IMR-90 (cell line): Measurements from ENCODE around the gene OVOL3. TPM values are rescaled to one million over a fixed set of nuclear protein-coding genes. Genes with fewer than 3 reads are reported as not detected.
A peak's percentile ranks its signal among the peaks of the same experiment; 100 is the strongest.

Experiments used
- ATAC-seq: fragments of 200-7000 bp; cut with Tn5 transposase; 2 replicates; pipeline ENCODE4 v1.9.1; 2020; ENCODE audit warnings: low read depth, mild to moderate bottlenecking, moderate library complexity
- BruUV-seq: library from RNA; stranded (reverse); fragments of 400-500 nt; replicated peaks from 2 replicates; lab custom pipeline; 2021; lab: Mats Ljungman, UMichigan
- CTCF ChIA-PET: fragments of 300-600 bp; formaldehyde crosslinking; extraction: SDS; loops from one replicate; lab custom pipeline; 2021; ENCODE audit warnings: antibody characterized with exemption; lab: Yijun Ruan, JAX
- POLR2A ChIA-PET: fragments of 300-600 bp; sonication (Branson Sonifier 250); formaldehyde crosslinking; loops from one replicate; lab custom pipeline; 2022; ENCODE audit warnings: antibody characterized with exemption; ENCODE audit not compliant: unreplicated experiment; lab: Charles Lee
- DNase-seq: peaks from one replicate; pipeline ENCODE4 v3.0.0; 2013
- H2AFZ ChIP-seq: replicated peaks from 2 replicates; pipeline ENCODE3; 2013; ENCODE audit warnings: low read length, mild to moderate bottlenecking; ENCODE audit not compliant: poor library complexity
- H2AK5ac ChIP-seq: 2 replicates; pipeline ENCODE4 v1.6.1; 2013; ENCODE audit warnings: low read depth, low read length, inconsistent platforms
- H2AK9ac ChIP-seq: replicated peaks from 2 replicates; pipeline ENCODE3; 2013; ENCODE audit warnings: mild to moderate bottlenecking, low read depth, low read length, moderate library complexity; ENCODE audit not compliant: poor library complexity
- H2BK120ac ChIP-seq: 2 replicates; pipeline ENCODE4 v1.6.1; 2013; ENCODE audit warnings: low read depth, low read length, inconsistent platforms
- H2BK15ac ChIP-seq: 3 replicates; pipeline ENCODE4 v1.6.1; 2013; ENCODE audit warnings: low read depth, low read length, inconsistent platforms
- H2BK20ac ChIP-seq: 2 replicates; pipeline ENCODE4 v1.6.1; 2013; ENCODE audit warnings: low read depth, mild to moderate bottlenecking, inconsistent platforms, low read length, moderate library complexity
- H2BK5ac ChIP-seq: 2 replicates; pipeline ENCODE4 v1.6.1; 2013; ENCODE audit warnings: mild to moderate bottlenecking, low read depth, low read length, inconsistent platforms; ENCODE audit not compliant: poor library complexity, severe bottlenecking
- H3K14ac ChIP-seq: replicated peaks from 2 replicates; pipeline ENCODE4 v1.6.1; 2013; ENCODE audit warnings: low read depth, low read length, inconsistent platforms
- H3K18ac ChIP-seq: 2 replicates; pipeline ENCODE4 v1.6.1; 2013; ENCODE audit warnings: low read depth, low read length, control low read depth
- H3K23ac ChIP-seq: 2 replicates; pipeline ENCODE4 v1.6.1; 2013; ENCODE audit warnings: low read depth, low read length, inconsistent platforms
- H3K27ac ChIP-seq: 2 replicates; pipeline ENCODE4 v1.5.1; 2013; ENCODE audit warnings: mild to moderate bottlenecking, control low read depth, low read length; ENCODE audit not compliant: insufficient read depth
- H3K27me3 ChIP-seq: 2 replicates; pipeline ENCODE4 v1.6.1; 2013; ENCODE audit warnings: low read length; ENCODE audit not compliant: control insufficient read depth, insufficient read depth
- H3K36me3 ChIP-seq: 2 replicates; pipeline ENCODE4 v1.6.1; 2013; ENCODE audit warnings: low read length, mixed read lengths; ENCODE audit not compliant: control insufficient read depth, insufficient read depth
- H3K4ac ChIP-seq: 2 replicates; pipeline ENCODE4 v1.6.1; 2013; ENCODE audit warnings: low read depth, low read length, inconsistent platforms
- H3K4me1 ChIP-seq: 2 replicates; pipeline ENCODE4 v1.6.1; 2013; ENCODE audit warnings: low read length, mixed read lengths; ENCODE audit not compliant: control insufficient read depth, insufficient read depth
- H3K4me2 ChIP-seq: 2 replicates; pipeline ENCODE4 v1.6.1; 2013; ENCODE audit warnings: low read depth, mild to moderate bottlenecking, control low read depth, low read length, moderate library complexity
- H3K4me3 ChIP-seq: 2 replicates; pipeline ENCODE4 v1.5.1; 2013; ENCODE audit warnings: low read depth, mild to moderate bottlenecking, control low read depth, low read length, moderate library complexity; ENCODE audit not compliant: insufficient read depth
- H3K56ac ChIP-seq: 2 replicates; pipeline ENCODE4 v1.6.1; 2013; ENCODE audit warnings: low read length, inconsistent platforms; ENCODE audit not compliant: insufficient read depth; ENCODE audit errors: extremely low read depth
- H3K79me1 ChIP-seq, 2 experiments: 2 replicates each; pipeline ENCODE4 v1.6.1; 2013; ENCODE audit warnings: low read length in 2 of 2, inconsistent platforms in 1 of 2, low read depth in 1 of 2
- H3K9ac ChIP-seq: 2 replicates; pipeline ENCODE4 v1.6.1; 2013; ENCODE audit warnings: low read depth, low read length, control low read depth
- H3K9me1 ChIP-seq: 2 replicates; pipeline ENCODE4 v1.6.1; 2013; ENCODE audit warnings: low read length, inconsistent platforms; ENCODE audit not compliant: insufficient read depth
- H3K9me3 ChIP-seq: 2 replicates; pipeline ENCODE4 v1.6.1; 2013; ENCODE audit warnings: low read length; ENCODE audit not compliant: control insufficient read depth, insufficient read depth
- H4K20me1 ChIP-seq: 2 replicates; pipeline ENCODE4 v1.6.1; 2013; ENCODE audit warnings: low read length, inconsistent platforms; ENCODE audit not compliant: insufficient read depth
- H4K5ac ChIP-seq: 2 replicates; pipeline ENCODE4 v1.6.1; 2013; ENCODE audit warnings: mild to moderate bottlenecking, low read depth, low read length, control low read depth
- H4K8ac ChIP-seq, 2 experiments: 2 replicates each; pipeline ENCODE4 v1.6.1; 2013; ENCODE audit warnings: low read depth in 2 of 2, low read length in 2 of 2, control low read depth in 1 of 2, inconsistent platforms in 1 of 2
- H4K91ac ChIP-seq: 2 replicates; pipeline ENCODE4 v1.6.1; 2013; ENCODE audit warnings: low read depth, low read length, inconsistent platforms; ENCODE audit not compliant: insufficient read depth
- BHLHE40 ChIP-seq: fragments of 150-350 bp; IDR thresholded peaks from 2 replicates; pipeline ENCODE4 v1.6.1; 2016; ENCODE audit warnings: mild to moderate bottlenecking, low read depth, low read length
- CEBPB ChIP-seq: IDR thresholded peaks from 2 replicates; pipeline ENCODE4 v1.6.1; 2012; ENCODE audit warnings: low read depth, low read length, improper control_type of control experiment
- CHD1 ChIP-seq: IDR thresholded peaks from 2 replicates; pipeline ENCODE4 v1.6.1; 2012; ENCODE audit warnings: low read depth, low read length, improper control_type of control experiment
- FOS ChIP-seq: fragments of 150-350 bp; IDR thresholded peaks from 2 replicates; pipeline ENCODE4 v1.6.1; 2016; ENCODE audit warnings: low read depth, low read length
- MAFK ChIP-seq: IDR thresholded peaks from 2 replicates; pipeline ENCODE4 v1.6.1; 2012; ENCODE audit warnings: low read depth, low read length, improper control_type of control experiment
- MAZ ChIP-seq: IDR thresholded peaks from 2 replicates; pipeline ENCODE4 v1.6.1; 2012; ENCODE audit warnings: low read depth, mild to moderate bottlenecking, low read length, improper control_type of control experiment, moderate library complexity, borderline replicate concordance
- MXI1 ChIP-seq: IDR thresholded peaks from 2 replicates; pipeline ENCODE4 v1.6.1; 2012; ENCODE audit warnings: low read depth, mild to moderate bottlenecking, low read length, moderate library complexity, borderline replicate concordance
- NFE2L2 ChIP-seq: fragments of 150-350 bp; IDR thresholded peaks from 2 replicates; pipeline ENCODE4 v1.6.1; 2016; ENCODE audit warnings: low read depth, mild to moderate bottlenecking, low read length
- POLR2A ChIP-seq: IDR thresholded peaks from 2 replicates; pipeline ENCODE4 v1.6.1; 2012; ENCODE audit warnings: mild to moderate bottlenecking, low read depth, low read length
- RAD21 ChIP-seq: IDR thresholded peaks from 2 replicates; pipeline ENCODE4 v1.6.1; 2012; ENCODE audit warnings: low read length, improper control_type of control experiment
- RCOR1 ChIP-seq: IDR thresholded peaks from 2 replicates; pipeline ENCODE4 v1.6.1; 2012; ENCODE audit warnings: mild to moderate bottlenecking, low read length, improper control_type of control experiment; ENCODE audit not compliant: insufficient replicate concordance
- RFX5 ChIP-seq: IDR thresholded peaks from 2 replicates; pipeline ENCODE4 v1.8.0; 2012; ENCODE audit warnings: low read depth, mild to moderate bottlenecking, low read length, moderate library complexity
- SMC3 ChIP-seq: fragments of 150-350 bp; IDR thresholded peaks from 2 replicates; pipeline ENCODE4 v1.6.1; 2016; ENCODE audit warnings: low read depth, mild to moderate bottlenecking, antibody characterized with exemption, low read length, moderate library complexity
- WGBS, 2 experiments: methylation state at CpG; one replicate each; pipeline versions ENCODE4 v1.1.5 to v1.1.7; 2013; ENCODE audit warnings: missing lambda C conversion rate in 2 of 2; ENCODE audit not compliant: insufficient read length in 1 of 2; ENCODE audit errors: extremely low coverage in 2 of 2; 5-methylcytosine and 5-hydroxymethylcytosine counted together
- dilution Hi-C: fragments of 300-500 bp; cut with HindIII; formaldehyde crosslinking; loops from one replicate; pipeline ENCODE4 v1.14.3; 2018; ENCODE audit warnings: low sequenced_read_pairs; ENCODE audit not compliant: unreplicated experiment
- in situ Hi-C: fragments of 300-500 bp; cut with MboI; formaldehyde crosslinking; loops from 3 replicates; pipeline ENCODE4 v1.14.3; 2019; ENCODE audit warnings: low sequenced_read_pairs, inconsistent platforms, mixed read lengths
- intact Hi-C: fragments of 100-400 bp; cut with micrococcal nuclease; formaldehyde crosslinking; loops from 2 replicates; pipeline ENCODE4 v1.10.0; 2022
- polyA plus RNA-seq, 3 experiments: library from polyadenylated mRNA; depleted of rRNA; stranded (reverse); fragments of >200 nt; gene quantifications; 2 replicates each; pipeline ENCODE4 v1.2.3, GENCODE V29; 2012; ENCODE audit warnings: low replicate concordance in 1 of 3
- total RNA-seq: library from RNA; depleted of rRNA; stranded (reverse); fragments of >200 nt; gene quantifications from 2 replicates; pipeline ENCODE4 v1.2.3, GENCODE V29; 2012
- TF ChIP-seq, protein P1 (sequence below): fragments of 150-350 bp; IDR thresholded peaks from 2 replicates; pipeline ENCODE4 v1.6.1; 2016; ENCODE audit warnings: low read depth, mild to moderate bottlenecking, low read length, moderate library complexity, borderline replicate concordance
- TF ChIP-seq, protein P2 (sequence below): conservative IDR thresholded peaks from 2 replicates; pipeline ENCODE4 v1.5.1; 2012; ENCODE audit warnings: mild to moderate bottlenecking, low read depth, low read length, improper control_type of control experiment
- TF ChIP-seq, protein P3 (sequence below): fragments of 150-350 bp; IDR thresholded peaks from 2 replicates; pipeline ENCODE4 v1.6.1; 2017; ENCODE audit warnings: mild to moderate bottlenecking, antibody characterized with exemption, low read length, low read depth

OVOL3 gene
- total and polyA plus RNA-seq, 2 of the 4 experiments (the other 2 are of a cell fraction): not detected

GRCh38 chr19:36121486-36122124 lies 10.7 kb downstream of the OVOL3 start:
- ChIA-PET POLR2A (no interaction called here), CTCF (no interaction called here)
- in situ Hi-C loops (no loop called here), intact Hi-C loops (no loop called here), dilution Hi-C loops (no loop called here)
- Histone ChIP-seq H3K4me2 (no peak overlapping the region), H2BK20ac (no peak overlapping the region), H2AK5ac (no peak overlapping the region), H3K23ac (no peak overlapping the region), H3K9me3 (no peaks in the 10 kb centered on the region), H3K56ac (no peak overlapping the region), H2AK9ac (peak overlapping the region; percentile 61), H3K27ac (no peak overlapping the region), H3K4me1 (no peaks in the 10 kb centered on the region), H3K14ac (no peak overlapping the region), H3K4ac (no peak overlapping the region), H3K4me3 (no peak overlapping the region), H3K9ac (no peak overlapping the region), H2BK15ac (no peak overlapping the region), H3K9me1 (no peaks in the 10 kb centered on the region), H4K8ac (no peak overlapping the region), H2BK5ac (no peak overlapping the region), H2AFZ (no peak overlapping the region), H2BK120ac (no peak overlapping the region), H3K18ac (no peak overlapping the region), H4K91ac (no peak overlapping the region), H3K79me1 (peaks cover 4 to 36% of the 10 kb centered on the region in 2 experiments), H4K5ac (no peak overlapping the region), H3K36me3 (peaks cover 40% of the 10 kb centered on the region), H3K27me3 (no peaks in the 10 kb centered on the region), H4K20me1 (peaks cover 8% of the 10 kb centered on the region; the same call in 1 of the 2 replicates)
- WGBS, 2 experiments: 95% methylated on average over 28 of the region's 49 CpGs; no CpG with 5 or more reads in 1 of the 2 experiments
- DNase-seq (no peak), ATAC-seq (no peak)
- no TSS peak for BruUV-seq
- TF ChIP-seq, protein P1, sequence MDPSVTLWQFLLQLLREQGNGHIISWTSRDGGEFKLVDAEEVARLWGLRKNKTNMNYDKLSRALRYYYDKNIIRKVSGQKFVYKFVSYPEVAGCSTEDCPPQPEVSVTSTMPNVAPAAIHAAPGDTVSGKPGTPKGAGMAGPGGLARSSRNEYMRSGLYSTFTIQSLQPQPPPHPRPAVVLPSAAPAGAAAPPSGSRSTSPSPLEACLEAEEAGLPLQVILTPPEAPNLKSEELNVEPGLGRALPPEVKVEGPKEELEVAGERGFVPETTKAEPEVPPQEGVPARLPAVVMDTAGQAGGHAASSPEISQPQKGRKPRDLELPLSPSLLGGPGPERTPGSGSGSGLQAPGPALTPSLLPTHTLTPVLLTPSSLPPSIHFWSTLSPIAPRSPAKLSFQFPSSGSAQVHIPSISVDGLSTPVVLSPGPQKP: no peak
- TF ChIP-seq BHLHE40: no peak
- no peak for TF ChIP-seq MXI1
- TF ChIP-seq NFE2L2: no peak
- no peak for TF ChIP-seq RCOR1
- TF ChIP-seq RFX5: no peak
- TF ChIP-seq POLR2A: no peak
- no peak for TF ChIP-seq RAD21
- no peak for TF ChIP-seq SMC3
- TF ChIP-seq FOS: no peak
- no peak for TF ChIP-seq MAFK
- no peak for TF ChIP-seq CEBPB
- TF ChIP-seq CHD1: no peak
- TF ChIP-seq, protein P2, sequence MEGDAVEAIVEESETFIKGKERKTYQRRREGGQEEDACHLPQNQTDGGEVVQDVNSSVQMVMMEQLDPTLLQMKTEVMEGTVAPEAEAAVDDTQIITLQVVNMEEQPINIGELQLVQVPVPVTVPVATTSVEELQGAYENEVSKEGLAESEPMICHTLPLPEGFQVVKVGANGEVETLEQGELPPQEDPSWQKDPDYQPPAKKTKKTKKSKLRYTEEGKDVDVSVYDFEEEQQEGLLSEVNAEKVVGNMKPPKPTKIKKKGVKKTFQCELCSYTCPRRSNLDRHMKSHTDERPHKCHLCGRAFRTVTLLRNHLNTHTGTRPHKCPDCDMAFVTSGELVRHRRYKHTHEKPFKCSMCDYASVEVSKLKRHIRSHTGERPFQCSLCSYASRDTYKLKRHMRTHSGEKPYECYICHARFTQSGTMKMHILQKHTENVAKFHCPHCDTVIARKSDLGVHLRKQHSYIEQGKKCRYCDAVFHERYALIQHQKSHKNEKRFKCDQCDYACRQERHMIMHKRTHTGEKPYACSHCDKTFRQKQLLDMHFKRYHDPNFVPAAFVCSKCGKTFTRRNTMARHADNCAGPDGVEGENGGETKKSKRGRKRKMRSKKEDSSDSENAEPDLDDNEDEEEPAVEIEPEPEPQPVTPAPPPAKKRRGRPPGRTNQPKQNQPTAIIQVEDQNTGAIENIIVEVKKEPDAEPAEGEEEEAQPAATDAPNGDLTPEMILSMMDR: no peak
- TF ChIP-seq, protein P3, sequence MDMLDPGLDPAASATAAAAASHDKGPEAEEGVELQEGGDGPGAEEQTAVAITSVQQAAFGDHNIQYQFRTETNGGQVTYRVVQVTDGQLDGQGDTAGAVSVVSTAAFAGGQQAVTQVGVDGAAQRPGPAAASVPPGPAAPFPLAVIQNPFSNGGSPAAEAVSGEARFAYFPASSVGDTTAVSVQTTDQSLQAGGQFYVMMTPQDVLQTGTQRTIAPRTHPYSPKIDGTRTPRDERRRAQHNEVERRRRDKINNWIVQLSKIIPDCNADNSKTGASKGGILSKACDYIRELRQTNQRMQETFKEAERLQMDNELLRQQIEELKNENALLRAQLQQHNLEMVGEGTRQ: no peak
- no peak for TF ChIP-seq MAZ
